PC-9 (cell line): ENCODE results near the gene IKBIP.

Experiments used
- EZH2 ChIP-seq: fragments of 200-600 bp; sonication (generic); IDR thresholded peaks from 2 replicates; pipeline ENCODE4 v1.8.0; 2017; ENCODE audit warnings: antibody characterized with exemption, low read depth
- TF ChIP-seq, protein P1 (sequence below): fragments of 200-600 bp; sonication (generic); conservative IDR thresholded peaks from 2 replicates; pipeline ENCODE4 v1.6.1; 2017; ENCODE audit warnings: mixed run types, antibody characterized with exemption, mild to moderate bottlenecking, moderate library complexity

DNA sequence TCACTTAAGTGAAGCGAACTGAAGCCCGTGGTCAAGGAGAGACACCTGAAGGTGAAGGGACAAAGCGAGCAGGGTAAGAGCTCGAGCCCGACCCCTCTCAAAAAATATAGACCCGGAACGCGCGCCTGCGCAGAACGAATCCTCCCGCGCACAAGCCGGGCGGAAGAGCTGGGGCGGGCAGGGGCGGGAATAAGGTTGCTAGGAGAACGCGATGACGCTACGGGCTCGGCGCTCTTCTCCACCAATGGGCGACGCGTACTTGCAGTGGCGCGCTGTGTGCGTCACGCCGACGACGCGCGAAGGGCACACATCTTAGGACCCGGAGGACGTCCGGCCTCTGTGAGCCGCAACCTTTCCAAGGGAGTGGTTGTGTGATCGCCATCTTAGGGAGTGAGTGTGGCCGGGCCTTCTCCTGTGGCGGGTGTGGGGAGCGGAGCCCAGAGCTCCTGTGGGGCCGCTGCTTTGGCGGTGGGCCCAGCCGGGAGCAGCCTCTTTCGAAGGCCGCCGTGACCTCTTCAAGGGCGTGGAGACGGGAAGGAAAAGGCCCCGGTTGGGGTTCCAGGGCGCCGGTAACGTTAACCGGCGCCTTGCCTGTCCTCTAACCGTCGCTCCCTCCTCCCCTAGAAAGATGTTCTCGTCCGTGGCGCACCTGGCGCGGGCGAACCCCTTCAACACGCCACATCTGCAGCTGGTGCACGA, 51.1 kb downstream of the IKBIP start, which contains the start of gene SLC25A3:
- TF ChIP-seq, protein P1, sequence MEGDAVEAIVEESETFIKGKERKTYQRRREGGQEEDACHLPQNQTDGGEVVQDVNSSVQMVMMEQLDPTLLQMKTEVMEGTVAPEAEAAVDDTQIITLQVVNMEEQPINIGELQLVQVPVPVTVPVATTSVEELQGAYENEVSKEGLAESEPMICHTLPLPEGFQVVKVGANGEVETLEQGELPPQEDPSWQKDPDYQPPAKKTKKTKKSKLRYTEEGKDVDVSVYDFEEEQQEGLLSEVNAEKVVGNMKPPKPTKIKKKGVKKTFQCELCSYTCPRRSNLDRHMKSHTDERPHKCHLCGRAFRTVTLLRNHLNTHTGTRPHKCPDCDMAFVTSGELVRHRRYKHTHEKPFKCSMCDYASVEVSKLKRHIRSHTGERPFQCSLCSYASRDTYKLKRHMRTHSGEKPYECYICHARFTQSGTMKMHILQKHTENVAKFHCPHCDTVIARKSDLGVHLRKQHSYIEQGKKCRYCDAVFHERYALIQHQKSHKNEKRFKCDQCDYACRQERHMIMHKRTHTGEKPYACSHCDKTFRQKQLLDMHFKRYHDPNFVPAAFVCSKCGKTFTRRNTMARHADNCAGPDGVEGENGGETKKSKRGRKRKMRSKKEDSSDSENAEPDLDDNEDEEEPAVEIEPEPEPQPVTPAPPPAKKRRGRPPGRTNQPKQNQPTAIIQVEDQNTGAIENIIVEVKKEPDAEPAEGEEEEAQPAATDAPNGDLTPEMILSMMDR = no peak
- TF ChIP-seq EZH2 = no peak
